GM18861 (cell line): Measurements from ENCODE around the gene TMC5.
A peak's percentile ranks its signal among the peaks of the same experiment; 100 is the strongest.

Source experiments
- ATAC-seq: cut with Tn5 transposase; IDR thresholded peaks from one replicate; pipeline ENCODE4 v1.9.1; 2021; ENCODE audit not compliant: unreplicated experiment

TMC5 gene

DNA sequence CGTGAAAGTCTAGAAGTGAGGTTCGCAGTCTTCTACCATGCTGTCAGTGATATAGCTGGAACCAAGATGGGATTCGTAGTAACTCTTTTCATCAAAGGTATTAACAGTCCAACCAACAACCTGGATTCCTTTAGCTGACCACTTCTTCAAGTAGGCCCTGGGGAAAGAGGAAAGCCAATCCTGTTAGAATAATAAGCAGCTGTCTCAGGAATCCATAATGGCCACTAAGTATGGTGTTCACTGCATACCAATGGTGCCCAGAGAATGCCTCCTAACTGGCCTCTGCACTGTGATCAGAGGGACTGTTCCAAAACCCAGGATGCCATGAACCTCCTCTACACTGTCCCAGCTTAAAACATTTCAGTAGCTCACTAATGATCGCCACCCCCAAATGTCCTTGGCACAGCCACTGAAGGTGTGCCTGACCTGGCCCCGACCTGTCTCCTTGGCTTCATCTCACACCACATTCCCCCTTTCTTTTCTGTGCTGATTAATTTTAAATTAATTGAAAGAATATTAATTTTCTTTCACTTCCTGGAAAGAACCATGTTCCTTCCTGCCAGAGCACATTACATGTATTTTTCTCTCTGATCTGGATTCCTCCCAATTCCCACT lies 85.9 kb downstream of the TMC5 start:
- no peak for ATAC-seq

DNA sequence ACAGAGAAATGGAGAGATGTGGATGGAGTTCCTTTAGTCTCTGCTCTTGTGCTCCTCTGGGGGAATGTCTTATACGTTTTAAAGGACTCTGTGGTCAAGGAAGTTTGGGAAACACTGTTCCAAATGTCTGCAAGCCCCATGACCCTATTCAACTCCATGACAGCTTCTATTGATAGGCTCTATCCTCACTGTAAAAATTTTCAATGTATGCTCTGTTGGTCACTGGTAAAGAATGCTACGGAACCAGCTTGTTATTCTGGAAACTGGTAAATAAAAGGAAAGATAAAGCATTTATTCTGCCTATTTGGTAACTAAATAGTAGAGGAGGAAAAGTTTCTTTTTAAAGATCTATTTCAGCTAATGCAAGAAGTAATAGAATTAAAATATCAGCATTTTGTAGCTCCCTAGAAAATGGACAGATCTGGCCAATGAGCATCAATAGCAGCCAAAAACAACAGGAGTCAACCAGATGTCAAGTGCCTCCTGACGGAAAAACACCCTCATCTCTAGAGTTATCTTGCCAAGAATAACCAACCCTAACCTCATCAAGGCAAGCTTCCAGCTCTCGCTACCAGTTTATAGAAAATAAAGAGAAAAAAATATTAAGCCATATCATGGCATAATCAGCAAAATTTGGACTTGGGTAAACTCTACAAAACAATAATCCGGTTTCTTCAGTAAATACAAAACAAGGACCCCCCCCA lies 88.1 kb downstream of the TMC5 start:
- no peak for ATAC-seq

DNA sequence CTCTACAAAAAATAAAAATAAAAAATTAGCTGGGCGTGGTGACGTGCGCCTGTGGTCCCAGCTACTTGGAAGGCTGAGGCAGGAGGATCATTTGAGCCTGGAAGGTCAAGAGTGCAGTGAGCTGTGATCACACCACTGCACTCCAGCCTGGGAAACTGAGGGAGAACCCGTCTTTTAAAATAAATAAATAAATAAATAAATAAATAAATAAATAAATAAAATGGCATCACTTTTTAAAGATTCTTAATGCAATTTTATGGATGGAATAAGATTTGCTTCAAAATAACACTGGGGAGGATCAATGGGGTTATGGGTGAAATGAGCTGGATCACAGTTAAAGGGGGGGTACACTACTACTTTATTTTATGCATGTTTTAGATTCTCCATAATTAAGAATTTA lies 89.3 kb downstream of the TMC5 start:
- no peak for ATAC-seq

DNA sequence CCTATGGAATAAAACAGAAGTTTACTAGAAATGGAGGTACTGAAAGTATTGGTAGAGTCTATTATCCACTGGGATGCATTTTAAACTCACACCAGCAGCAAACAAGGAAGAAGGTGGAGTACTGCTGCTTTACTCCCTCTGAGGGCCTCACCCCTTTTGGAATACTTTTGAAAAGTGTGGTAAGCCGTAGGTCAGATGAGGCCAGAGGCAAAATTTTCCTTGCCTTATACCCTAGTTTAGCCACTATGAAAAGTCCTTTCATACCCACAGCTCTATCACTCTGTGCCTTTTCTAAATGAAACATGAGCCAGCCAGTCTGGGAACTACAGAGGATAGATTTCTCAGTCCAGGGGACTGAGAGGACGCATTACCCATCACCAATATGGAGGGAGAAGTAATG lies 90.2 kb downstream of the TMC5 start:
- ATAC-seq = no peak

DNA sequence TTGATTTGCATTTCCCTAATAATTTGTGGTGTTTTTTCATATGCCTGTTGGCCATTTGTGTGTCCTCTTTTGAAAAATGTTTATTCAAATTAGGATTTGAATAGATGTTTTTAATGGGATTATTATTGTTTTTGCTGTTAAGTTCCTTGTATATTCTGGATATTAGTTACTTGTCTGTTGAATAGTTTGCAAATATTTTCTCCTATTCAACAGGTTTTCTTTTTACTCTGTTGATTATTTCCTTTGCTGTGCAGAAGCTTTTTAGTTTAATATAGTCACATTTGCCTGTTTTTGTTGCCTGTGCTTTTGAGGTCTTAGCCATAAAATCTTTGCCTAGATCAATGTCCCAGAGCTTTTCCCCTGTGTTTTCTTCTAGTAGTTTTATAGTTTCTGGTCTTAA lies 94.6 kb downstream of the TMC5 start:
- no peak for ATAC-seq

DNA sequence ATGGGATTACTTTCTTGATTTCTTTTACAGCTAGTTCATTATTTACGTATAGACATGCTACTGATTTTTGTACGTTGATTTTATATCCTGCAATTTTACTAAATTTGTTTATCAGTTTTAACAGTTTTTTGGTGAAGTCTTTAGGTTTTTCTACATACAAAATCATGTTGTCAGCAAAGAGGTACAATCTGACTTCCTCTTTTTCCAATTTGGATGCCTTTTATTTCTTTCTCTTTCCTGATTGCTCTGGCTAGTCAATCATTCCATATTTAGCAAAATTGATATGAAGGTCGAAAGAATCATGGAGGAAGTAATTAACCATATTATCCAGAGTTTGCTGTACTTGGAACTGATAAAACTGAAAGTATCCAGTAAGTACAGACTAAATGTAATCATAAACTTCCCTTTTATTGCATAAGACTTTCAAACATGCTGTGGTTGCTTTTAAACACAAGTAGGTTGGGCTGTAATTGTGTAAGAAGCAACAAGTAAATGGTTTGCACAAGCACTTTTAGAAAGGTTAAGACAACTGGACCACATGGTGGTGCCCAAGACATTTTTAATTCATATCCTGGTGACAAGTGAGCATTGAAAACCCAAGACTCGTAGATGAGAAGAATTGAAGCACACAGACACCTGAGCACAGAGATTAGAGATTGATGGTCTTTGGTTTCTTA lies 95.8 kb downstream of the TMC5 start:
- no peak for ATAC-seq

DNA sequence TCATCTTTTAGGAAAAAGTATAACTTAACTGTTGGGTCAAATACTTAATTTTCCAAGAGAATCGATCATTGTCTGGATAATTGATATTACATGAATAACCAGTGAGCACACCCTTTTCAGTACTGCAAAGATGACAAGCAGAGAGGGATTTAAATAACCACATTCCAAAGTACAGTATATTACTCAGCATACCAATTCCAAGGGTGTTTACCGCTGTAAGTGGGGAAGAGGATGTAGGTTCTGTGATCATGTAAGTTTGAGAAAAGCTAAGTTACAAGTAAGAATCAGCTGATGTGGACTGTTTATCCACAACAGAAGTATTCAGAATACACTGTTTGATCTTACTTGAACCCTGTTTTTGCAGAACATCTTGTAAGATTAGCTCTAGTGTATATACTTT lies 98.1 kb downstream of the TMC5 start:
- no peak for ATAC-seq

DNA sequence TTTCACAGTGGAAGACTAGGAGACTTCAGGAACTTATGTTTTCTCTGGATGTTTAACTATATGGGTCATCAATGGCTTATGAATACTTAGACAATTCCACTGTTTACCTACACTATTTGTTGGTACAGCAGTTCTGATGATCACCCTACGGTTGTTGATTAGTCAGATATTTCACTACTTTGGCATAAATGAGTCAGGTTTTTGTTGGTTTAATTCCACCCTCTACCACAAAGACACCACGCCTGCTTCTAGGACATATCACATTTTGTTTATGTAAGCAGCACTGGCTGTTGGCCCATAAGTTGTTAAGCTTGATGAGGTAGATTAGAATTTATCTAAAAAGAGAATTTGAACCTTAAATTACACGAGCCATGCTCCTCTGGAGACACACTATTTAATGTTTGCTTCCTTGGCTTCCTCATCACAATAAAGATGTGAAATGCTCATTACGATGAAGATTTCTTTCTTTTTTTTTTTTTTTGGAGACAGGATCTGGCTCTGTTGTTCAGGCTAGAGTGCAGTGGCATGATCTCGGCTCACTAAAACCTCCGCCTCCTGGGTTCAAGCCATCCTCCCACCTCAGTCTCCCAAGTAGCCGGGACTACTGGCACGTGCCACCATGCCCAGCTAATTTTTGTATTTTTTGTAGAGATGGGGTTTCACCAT lies 99.9 kb downstream of the TMC5 start:
- ATAC-seq = no peak

DNA sequence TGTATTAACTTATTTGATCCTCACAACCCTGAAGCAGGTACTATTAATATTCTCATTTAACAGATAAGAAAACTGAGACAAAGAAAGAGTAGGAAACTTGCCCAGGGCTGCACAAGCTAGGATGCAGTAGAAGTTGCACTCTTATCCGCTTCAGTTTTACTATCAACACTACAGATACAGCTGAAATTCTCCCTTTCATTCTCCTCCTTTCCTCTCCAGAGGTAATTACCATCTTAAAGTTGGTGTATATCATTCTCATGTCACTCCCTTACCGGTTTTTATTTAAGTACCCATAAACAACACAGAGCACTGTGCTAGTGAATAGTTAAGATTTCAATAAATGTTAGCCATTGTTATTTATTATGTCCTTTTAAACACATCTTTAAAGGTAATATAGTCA lies 100.7 kb downstream of the TMC5 start:
- ATAC-seq = no peak

DNA sequence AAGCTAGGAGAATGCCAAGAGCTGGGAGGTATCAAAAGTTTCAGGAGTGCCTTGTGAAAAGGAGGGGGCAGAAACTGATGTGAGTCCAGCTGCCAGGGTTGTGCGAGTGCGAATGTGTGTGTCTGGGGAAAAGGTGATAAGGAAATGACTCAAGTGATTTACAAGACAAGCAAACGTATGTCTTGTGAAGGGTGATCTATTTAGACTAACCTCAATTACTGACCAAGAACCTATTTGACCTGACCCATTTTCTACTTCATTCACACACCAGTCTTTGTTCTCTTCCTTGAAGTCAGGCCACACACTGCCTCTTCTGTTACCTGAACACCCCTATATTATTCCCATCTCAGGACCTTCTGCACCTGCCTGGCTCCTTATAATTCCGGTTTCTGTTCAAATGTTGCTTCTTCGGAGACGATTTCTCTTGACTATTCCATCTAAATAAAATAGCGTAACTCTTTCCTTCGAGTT lies 103.2 kb downstream of the TMC5 start:
- no peak for ATAC-seq

DNA sequence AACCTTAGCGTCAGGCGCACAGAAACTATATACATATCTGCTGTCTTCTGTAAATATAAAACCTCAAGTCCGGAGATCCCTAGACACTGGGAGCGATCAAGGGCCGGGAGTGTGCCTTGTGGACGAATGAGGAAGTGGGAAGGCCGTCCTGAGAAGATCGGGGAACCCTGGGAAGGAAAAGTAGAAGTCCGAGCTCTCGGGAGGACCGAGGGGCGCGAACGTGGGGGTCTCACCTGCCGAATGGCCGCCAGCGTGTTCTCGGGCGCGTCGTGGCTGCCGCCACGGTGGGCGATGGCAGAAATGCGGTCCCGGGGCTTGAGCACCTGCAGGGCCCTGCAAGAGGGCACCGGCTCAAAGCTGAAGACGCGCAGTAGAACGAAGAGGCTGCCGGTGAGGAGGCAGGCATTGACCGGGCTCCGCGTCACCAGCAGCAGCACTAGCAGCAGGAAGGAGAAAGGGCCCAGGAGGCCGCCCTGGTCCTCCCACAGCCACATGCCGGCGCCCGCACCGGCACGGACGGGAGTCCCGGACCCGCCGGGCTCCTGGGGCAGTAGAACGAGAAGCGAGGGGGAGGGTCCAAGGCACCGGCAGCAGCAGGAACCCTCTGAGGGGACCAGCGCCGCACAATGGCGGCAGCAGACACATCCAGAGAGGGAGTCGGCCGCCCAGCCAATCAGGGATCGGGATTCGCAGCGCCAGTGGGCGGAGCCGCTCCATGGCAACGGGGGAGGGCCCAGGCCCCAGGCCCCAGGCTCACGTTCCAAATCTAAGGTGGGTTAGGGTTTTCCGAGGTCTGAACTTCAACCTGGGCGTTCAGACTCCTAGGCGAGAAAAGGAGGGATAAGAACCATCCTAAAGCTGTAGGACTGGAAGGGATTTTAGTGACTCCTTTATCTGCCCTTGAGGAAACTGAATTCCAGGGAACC lies 104.1 kb downstream of the TMC5 start, which contains the start of gene GDE1:
TSS of gene GDE1 (minus strand) at position 628 of the 926 bp plus-strand sequence. CDS start at position 494, 134 bp downstream.
- peak; percentile 61 for ATAC-seq

DNA sequence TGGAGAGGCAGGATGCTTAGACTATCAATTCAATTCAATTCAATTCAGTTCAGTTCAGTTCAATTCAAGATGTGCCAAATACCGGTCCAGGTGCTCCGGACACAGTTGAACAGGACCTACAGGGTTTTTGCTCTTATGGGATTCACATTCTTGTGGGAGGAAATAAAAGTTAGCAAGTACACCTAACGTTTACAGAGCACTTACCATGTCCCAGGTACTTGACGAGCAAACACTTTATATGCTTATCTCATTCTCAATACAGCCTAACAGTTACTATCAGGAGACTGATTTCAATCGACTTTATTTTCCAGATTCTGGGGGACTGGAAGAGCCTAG lies 104.7 kb downstream of the TMC5 start:
- no peak for ATAC-seq

DNA sequence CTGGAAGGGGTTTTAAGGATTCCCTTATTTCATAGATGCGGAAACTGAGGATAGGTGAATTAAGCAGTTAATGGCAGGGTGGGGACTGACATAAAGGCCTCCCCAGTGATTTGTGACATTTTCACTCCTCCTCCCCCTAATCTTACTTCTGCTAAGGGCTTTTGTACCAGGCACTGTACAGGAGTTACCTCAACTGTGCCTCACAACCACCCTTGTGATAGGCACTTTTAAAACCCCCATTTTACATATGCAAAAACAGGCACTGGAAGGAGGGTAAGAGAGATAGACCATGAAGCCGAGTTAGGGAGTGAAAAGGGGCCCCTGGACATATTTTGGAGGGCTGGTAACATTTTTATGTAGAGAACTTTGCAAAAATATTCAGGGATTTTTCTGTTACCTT lies 105.1 kb downstream of the TMC5 start:
- no peak for ATAC-seq

DNA sequence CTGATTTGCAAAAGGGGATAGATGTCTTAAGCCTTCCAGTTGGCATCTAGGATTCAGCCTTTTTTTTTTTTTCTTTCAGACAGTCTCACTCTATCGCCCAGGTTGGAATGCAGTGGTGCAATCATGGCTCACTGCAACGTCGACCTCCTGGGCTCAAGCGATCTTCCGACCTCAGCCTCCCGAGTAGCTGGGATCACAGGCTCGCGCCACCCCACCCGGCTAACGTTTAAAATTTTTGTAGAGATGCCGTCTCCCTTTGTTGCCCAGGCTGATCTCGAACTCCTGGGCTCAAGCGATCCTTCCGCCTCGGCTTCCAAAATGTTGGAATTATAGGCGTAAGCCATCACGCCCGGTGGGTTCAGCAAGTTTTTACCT lies 105.5 kb downstream of the TMC5 start:
- no peak for ATAC-seq

DNA sequence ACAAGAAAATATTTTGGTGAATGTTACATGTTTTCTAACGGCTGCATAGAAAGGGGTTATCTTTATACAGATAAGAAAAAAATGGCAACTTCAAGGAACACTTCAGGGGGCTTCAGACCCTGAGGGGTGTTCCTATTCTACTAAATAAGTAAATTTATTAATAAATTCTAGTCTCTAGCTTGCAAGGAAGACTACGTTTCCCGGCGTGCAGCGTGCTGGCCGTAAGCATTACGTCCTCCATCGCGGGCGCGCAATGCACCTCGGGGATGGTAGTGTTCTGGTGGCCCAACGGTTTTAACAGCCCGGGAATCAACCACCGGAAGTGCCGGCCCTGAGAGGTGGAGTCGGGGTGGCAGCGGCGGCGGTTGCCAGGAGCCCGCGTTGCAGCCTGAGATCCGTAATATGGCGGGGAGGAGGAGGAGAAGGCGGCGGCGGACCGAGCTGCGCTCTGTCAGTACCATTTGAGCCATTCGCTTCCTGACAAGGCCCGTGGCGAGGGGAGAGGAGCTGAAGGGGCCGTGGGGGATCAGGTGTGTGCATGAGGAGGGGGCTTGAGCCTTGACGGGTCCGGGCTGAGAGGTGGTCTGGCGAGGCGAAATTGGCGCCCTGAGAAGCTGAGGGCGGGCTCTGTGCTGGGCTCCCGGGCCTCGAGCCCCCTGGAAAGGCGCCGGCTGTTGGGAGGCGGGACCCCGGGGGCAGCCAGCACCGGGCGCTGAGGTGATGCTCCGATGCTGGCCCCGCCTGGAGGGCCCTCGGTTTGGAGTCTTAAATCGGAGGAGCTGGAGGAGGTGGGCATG lies 106.1 kb downstream of the TMC5 start, which contains the start of gene CCP110:
TSS of gene CCP110 (plus strand) at position 384 of the 797 bp plus-strand sequence. CDS start 3,940 bp downstream, outside the sequence.
- ATAC-seq = peak; percentile 56

DNA sequence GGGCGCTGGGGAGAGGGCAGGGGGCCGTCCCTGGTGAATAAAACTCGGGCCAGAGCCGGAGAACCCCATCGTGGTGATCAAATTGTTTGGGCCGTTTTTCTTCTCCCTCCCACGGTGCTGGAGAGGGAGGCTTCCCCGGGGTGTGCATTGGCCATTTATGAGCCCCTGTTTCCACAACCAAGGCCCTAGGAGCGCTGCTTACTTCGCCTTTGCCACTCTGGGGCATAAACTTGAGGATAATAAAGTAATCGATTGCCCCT lies 106.6 kb downstream of the TMC5 start:
- no peak for ATAC-seq

DNA sequence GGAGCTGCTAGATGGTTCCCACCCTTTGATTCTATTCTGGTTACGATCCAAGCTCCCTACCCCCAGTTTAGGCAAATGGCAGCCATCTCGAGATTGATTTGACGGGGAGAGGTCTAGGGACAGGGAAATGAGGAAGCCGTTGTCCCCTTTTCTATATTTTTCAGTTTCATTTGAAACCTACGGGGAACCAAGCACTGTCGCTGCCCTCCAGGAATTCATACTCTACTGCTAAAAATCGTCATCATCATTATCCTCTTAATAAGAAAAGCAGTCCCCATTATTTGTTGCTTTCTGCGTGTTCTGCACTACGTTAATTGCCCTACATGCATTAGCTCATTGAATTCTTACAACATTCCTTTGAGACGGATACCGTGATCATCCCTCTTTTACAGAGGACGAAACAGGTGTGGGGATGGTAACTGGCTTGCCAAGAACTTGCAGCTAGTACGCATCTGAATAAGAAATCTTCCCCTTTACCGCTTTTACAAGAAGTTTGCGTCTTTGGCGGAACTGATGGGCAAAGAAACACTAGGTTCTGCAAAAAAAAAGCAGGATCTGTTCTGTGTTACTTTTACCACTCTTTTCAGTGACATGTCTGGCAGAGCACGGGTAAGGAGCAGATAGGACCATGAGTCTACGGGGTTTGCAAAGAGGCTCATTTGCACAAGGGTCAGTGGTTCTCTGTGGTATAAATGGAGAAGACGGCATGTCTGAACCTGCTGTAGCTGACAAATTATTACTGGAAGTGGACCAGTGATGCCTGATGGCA lies 107.1 kb downstream of the TMC5 start:
- no peak for ATAC-seq

DNA sequence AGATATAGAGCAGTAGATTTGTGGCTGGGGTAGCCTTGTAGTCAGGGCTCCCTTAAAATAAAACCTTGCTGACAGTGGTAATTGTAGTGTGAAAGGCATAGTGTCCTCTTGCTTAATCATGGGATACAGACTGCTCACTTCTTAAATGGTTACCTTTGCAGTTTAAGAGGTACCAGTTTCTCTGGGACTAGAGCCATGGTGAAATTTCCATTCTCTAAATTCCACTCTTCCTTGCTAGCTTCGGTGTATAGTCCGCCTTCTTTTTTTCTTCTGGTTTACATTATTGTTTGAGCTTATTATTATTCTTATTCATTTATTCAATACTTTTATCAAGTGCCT lies 107.7 kb downstream of the TMC5 start:
- no peak for ATAC-seq

DNA sequence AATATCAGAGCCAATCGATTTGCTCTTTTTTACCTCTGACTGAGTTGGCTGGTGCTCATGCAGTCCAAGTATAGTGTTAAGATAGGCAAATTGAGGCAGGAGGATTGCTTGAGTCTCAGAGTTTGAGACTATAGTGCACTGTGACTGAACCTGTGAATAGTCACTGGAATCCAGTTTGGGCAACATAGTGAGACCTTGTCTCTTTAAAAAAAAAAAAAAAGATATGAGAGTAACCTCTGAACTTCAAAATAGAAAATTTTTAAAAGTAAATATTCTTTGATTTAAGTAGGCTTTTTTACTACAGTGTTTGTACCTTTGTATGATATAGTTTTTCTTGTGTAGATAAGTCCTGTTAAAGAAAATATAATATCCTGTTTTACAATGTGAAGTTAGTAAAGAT lies 109.5 kb downstream of the TMC5 start:
- ATAC-seq = no peak
